ENCODE data around the gene FBXO48.
"Not testable (repeated sequence)": the region's sequence is repeated elsewhere in the genome, so short reads cannot be mapped to it uniquely, and the experiment has no call there.

The FBXO48 gene, protein sequence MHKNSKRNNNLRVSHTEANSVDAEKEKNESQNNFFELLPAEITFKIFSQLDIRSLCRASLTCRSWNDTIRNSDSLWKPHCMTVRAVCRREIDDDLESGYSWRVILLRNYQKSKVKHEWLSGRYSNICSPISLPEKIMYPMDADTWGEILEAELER

DNA sequence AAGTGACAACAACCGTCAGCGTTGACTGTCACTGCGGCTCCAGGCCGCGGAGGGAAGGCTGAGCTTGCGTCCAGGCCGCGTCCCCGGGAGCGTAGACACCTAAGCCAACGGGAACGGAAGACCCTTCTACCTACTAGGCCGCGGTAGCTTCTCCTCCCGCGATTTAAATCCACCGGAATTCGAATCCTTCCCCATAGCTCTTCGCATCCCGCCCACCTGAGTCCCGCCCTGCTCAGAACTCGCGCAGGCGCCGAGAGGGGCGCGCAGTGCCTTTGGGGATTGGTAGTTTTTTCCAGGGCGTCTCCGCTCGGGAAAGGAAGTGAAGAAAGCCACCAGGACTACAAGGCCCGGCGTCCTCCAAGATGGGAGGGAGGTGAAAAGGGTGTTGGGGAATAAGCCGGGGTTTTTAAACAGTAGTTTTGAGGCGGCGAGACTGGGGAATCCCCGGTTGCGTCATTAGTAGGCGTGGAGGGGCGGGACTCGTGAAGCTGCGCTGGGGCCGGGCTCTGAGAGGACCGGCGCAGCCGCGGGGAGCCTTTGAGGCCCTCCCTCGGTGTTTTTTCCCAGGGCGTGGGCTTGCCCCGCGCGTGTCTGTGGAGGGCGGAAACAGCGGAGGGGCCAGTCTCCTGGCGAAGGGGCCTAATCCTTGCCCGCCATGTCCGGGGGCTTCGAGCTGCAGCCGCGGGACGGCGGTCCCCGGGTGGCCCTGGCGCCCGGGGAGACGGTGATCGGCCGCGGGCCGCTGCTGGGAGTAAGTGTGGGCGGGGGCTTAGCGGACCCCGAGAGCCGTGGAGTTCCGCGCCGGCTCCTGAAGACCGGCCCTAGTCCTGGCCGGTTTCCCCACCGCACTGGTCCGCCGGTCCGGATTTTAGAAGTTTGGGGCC, at the start of gene FBXO48, which contains the start of gene APLF:
FBXO48 (minus strand) TSS at position 218 of the 884 bp plus-strand sequence. CDS start 2,149 bp downstream, outside the sequence.
APLF (plus strand) TSS at position 509 of the 884 bp plus-strand sequence; CDS start at position 656, 147 bp downstream.
- DNase-seq, result peak; percentile 98

DNA sequence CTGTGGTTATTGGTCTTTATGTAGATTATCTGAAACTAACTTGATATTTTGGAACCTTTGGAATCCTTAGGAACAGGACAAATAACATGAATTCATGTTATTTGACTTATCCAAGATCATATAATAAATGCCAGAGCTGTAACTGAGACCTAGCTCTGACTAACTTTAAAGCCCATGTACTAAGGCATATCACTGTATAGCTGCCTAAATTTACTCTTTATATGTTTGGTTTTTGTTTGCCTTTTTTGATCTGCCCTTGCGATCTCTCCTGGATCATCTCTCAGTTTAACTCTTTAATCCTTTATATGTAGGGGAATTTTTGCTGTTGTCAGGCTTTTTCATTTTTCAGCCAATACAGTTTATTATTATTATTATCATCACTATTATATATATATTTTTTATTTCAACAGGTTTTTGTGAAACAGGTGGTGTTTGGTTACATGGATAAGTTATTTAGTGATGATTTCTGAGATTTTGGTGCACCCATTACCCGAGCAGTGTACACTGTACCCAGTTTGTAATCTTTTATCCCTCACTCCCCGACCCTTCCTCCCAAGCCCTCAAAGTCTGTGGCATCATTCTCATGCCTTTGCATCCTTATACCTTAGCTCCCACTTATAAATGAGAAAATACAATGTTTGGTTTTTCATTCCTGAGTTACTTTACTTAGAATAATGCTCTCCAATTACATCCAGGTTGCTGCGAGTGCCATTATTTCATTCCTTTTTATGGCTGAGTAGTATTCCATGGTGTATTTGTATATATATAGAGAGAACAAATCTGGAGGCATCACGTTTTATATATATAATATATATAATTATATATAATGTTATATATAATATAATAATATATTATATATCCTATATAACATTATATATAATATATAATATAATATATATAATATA, 49.2 kb upstream of the FBXO48 start:
- DNase-seq, result no peak

DNA sequence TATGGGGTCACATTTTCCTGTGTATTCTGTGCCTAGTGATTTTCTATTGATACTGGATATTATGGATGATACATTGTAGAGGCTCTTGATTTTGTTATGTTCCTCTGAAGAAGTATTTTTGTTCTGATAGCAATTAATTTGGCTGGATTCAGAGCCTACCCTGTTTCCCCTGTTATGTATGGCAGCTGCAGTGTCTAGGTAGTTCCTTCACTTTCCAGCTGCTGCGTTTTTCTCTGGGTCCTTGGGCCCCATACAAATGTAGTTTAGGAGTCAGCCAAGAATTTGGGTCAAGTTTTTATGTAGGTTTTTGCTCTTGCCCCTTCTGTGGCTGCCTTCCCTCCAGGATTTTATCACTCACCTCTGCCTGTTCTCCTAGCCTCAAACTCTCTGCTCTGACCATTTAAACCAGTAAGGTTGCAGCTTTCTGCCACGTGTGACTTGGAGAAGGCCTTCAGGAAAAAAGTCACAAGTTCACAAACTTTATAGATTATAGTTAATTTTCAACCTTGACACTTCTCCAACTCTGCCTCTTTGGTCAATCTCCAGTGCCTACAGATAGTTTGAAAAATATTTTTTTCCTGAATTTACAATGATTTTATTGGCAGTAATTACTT, 47.3 kb upstream of the FBXO48 start:
- no peak for DNase-seq

DNA sequence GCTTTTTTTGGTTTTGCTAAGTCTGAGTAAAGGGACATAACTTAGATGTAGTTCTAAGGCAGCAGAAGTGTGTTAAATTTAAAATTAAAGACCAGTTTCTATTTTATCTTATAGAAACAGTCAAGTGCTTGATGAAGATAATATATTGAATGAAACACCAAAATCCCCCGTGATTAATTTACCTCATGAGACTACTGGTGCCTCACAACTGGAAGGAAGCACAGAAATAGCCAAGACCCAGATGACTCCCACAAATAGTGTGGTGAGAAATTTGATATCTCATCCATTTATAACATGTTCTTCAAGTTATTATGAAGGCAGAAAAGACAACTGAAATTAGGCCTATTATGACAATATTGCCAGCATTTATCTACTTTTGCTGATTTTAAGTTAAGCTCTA, 45.9 kb upstream of the FBXO48 start:
- DNase-seq, result no peak

DNA sequence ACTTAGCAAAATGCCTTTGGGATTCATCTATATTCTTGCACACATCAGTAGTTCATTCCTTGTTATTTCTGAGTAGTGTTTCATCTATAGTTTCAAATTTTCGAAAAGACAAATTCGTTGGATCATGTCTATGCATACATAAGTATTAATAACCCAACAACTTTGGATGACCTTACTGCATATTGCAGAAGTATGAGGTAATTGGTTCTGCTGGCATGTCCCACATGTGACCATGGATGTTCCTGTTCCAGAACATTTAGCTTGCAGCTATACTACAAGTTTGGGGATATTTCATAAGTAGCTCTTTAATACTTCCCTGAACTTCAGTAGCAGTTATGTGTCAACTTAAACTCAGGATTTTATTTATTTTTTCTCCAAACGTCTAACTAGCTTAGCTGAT, 45.2 kb upstream of the FBXO48 start:
- no peak for DNase-seq

DNA sequence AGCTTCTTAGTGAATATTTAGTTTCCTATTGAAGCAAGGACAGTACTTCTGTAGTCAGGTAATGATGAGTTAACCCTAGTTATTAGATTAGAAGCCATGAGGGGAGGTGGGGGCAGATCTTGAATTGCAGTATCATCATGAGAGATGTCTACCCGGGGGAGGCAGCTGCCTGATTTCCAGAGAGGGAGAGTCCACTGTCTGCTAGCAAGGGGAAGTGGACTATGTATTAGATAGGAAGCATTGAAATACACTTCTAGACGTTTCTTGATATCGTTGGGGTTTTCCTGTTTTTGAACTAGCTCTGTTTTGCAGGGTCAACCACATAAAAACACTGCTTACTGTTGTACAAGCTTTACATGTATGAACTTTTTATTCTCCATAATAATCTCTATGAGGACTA, 39.1 kb upstream of the FBXO48 start:
- DNase-seq, result no peak

DNA sequence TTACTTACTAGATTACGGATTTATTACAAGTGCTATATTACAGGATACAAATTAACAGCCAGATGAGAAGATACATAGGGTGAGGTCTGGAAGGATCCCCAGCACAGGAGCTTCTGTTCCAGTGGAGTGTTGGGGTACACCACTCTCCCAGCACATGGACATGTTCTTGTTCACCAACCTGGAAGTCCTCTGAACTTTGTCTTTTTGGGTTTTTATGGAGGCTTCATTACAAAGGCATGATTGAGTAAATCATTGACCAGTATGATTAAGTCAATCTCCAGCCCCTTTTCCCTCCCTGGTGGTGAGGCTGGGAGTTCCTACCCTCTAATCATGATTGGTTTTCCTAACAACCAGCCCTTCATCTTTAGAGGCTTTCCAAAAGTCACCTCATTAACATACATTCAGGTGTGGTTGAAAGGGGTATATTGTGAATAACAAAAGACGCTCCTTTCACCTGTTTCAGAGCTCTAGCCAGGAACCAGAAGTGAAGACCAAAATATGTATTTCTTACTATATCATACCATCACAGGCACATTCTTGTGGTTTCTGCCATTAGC, 38.6 kb upstream of the FBXO48 start:
- DNase-seq, result no peak

DNA sequence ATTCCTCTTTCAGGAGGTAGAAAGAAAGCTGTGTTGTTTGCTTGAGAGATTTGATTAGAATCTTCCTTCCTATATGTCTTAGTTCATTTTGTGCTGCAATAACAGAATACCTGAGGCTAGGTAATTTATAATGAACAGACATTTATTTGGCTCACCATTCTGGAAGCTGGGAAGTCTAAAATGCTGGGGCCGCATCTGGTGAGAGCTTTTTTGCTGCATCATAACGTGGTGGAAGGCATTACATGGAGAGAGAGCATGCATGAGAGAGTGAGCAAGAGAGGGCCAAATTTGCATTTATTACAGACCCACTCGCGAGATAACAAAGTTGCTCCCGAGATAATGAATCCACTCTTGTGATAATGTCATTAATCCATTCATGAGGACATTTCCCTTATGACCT, 34.7 kb upstream of the FBXO48 start:
- DNase-seq, result no peak

DNA sequence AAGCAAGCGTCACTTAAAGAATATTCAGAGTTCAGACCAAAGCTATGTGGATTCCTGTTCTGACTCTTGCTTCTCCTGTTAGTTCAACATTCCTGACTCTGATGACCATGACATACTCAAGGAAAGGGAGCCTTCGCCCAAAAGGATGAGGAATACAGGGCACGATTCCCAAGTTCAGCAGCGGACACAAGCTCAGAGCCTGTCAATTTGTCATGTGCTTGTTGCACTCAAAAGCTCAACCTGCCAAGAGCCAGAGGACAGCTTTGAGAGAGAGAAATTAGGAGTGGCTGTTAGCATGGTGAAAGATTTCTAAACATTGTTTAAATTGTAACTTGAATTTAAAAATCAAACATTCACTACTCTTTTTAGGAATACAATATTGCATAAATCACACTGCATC, 33.6 kb upstream of the FBXO48 start:
- DNase-seq, result no peak

DNA sequence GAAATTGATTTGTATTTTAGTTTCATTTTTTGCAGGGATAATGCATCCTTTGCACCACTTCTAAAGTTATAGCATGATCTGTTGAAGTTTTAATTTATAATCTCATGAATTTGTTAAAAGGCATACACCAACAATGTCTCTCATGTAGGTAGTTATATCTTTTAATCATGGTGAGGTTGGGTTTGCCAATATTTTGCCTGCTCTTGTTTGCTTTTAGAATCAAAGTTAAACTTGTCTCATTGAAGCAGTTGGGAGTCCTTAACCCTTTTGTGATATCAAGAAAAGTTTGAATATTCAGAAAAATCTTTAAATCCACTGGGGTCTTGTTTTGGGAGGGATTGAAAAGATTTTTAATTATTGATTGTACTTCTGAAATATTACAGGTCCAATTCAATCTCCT, 32.0 kb upstream of the FBXO48 start:
- no peak for DNase-seq

DNA sequence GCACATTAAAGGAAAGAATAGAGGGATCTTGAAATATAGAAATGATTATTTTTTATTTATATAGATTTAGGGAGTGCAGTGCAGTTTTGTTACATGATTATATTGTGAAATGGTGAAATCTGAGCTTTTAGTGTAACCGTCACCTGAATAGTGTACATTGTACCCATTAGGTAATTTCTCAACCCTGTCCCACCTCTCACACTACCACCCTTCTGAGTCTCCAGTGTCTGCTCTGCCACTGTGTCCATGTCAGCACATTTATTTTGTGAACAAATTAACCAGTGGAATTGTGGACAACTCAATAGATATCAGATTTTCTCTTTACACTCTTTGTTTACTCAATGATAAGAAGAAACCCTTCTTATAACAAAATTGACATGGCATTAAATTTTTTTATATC, 24.5 kb upstream of the FBXO48 start:
- no peak for DNase-seq

DNA sequence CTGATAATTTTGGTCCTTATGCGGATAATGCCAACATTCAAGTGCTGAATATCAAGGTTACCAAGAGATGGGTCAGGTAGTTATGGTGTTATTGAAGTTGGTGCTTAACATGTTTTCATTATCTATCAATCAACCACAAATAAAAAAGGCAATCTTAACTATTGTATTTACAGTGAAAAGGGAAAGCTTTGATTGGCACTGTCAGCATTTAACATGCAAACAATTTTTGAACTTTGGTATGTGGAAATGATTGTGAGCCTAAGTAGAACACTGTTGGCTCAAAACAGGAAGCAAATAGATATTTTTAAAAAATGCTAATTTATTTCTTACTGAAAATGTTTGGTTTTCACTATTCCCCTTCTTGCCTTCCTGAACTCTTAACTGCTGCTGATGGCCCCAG, 22.2 kb upstream of the FBXO48 start:
- no peak for DNase-seq

DNA sequence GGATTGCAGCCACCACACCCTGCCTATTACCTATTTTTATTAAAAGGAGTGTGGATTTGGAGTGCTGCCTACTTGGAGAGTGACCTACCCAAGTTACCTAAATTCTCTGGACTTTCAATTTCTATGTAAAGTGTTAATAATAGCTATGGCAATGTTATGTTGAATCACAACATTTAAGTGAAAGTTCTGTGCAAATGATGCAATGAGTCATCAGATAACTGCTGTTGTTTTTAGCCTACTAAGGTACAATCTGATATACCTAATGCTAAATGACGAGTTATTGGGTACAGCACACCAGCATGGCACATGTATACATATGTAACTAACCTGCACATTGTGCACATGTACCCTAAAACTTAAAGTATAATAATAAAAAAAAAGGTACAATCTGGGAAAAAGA, 21.5 kb upstream of the FBXO48 start:
- not testable (repeated sequence) for DNase-seq

DNA sequence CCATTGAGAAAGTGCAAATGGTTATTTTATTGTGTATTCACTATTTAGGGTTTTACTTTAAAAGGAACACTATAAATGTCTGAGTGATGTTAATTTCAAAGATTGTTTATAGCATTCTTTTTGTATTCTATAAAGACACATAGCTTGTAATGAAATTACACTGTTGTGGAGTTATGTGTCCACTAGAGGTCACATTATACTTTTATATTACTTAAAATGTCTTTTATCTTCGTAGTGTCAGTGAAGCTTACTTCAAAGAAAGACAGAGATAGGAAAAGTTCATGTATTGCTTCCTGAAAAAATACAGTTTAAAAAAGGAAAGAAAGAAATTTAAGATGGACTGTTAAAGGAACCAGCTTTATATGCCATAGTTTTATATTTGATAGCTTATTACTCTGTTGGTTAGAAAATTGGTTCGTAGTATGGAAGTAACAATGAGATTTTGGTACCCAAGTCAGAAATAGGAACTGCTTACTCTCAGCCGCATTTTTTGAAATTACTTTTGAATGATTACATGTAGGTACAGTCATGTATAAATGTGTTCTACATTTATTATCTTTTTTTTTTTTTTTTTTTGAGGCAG, 20.8 kb upstream of the FBXO48 start:
- no peak for DNase-seq

DNA sequence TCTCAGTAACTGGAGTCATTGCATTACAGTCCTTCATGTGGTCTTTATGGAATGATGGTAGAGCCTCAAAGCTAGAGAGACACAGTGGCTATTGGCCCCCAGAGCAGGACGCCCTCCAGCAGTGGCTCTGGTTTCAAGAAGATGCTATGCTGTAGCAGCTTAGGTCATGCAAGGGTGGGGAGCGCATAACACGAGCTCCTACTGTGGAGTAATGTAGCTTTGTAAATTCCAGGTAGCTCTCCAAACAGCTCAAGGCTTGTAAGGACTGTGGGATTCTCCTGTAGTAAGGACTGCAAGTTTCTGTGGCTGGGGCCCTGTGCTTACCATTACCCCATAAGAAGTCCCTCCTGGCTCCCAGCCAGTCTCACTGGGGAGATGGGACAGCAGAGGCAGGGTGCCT, 15.9 kb upstream of the FBXO48 start:
- DNase-seq, result no peak

DNA sequence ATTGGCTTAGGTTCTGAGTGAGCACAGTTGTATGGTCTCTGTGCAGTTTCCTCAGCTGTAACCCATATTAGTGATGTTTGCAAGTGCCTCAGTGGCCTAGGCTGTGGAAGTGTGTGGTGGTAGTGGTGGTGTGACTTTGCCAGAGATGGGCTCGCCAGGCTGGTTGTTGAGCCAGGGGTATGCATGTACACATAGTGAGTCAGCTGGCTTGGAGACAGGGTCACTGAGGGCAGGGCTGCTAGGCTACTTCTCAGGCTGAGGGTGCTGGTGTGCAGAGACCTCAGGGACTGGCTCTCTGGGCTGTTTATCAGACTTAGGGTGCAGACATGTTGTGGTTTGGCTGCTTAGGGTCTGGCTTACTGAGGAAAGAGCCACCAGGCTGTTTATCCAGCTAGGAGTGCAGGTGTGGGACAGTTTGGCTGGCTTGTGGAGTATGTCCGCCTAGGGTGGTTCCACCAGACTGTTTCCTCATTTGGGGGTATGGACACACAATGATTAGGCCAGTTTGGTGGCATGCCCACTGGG, 15.3 kb upstream of the FBXO48 start:
- DNase-seq, result no peak

DNA sequence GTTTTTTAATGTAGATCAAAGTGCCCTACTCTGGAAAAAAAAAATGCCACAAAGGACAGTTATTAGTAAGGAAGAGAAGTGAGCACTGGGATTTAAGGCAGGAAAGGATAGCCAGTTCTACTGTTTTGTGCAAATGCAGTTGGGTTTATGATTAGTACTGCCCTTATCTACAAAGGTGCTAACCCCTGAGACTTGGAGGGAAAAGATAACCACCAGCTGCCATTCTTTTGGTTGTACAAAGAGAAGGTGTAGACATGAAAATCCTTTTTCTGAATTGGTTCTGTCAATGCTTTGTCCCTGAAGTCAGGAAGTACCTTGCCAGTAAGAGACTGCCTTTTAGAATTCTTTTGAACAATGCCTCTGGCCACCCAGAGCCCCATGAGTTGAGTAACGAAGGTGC, 11.6 kb upstream of the FBXO48 start:
- no peak for DNase-seq

DNA sequence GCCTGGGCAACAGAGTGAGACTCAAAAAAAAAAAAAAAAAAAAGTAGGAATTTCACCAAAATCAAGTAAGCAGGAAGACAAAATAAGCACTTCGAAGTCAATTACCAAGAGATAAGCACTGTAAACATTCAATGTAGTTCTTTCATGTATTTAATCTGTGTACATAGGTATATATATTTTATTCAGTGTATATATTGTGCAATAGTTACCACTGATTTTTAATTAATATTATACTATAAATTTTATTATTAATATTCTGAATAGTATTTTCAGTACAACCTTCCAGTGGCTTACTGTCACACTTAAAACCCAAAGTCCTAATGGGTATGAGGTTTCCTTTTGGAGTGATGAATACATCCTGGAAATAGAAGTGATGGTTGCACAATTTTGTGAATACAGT, 9.4 kb upstream of the FBXO48 start:
- no peak for DNase-seq

DNA sequence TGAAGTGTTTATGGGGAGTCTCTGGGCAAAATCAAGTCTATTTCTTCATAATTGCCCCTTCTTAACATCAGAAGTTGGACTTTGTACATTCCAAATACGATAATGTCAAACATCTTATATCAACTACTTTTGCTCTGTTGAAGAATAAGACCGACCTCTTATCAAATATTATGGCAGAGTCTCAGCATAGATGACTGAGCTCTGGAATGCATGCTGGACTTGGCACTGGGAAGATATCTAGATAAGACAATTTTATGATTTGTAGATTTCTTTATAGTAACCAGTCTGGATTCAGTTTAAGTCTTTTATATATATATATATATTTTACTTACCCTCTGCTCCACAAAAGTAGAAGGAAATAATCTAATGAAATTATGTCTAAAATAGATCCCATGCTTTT, 8.5 kb upstream of the FBXO48 start:
- no peak for DNase-seq

DNA sequence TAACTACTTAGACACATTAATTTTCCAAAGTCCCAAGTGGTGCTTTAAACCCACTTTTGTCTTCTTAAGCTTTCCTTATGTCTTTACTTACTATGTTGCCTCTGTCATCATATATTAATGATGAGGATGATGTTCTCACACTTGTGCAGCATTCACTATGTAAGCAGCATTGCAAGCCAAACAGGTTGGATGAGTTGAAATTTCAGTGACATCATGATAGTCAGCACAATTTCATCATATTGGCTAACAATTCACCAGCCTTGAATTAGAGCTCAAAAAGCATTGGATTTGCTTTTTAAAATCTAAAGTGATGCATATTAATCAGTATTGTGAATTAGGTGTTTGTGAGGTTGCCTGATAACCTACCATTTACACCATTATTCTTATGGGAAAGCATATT, 8.0 kb upstream of the FBXO48 start:
- no peak for DNase-seq

DNA sequence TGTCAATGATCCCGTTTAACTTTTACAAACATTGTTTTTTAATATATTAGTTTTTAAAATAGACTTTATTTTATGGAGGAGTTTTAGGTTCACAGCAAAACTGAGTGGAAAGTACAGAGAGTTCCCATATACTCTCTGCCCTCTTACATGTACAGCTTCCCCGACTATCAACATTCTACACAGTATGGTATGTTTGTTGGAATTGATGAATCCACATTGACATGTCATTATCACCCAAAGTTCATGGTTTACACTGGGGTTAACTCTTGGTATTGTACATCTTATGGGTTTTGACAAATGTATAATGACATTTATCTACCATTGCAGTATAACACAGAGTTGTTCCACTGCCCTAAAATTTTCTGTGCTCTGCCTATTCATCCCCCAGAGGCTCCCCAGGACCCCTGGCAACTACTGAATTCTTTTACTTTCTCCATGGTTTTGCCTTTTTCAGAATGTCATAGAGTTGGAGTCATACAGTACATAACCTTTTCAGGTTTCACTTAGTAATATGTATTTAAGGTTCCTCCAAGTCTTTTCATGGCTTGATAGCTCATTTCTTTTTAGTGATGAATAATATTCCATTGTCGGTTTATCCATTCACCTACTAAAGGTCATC, 5.8 kb upstream of the FBXO48 start:
- no peak for DNase-seq

DNA sequence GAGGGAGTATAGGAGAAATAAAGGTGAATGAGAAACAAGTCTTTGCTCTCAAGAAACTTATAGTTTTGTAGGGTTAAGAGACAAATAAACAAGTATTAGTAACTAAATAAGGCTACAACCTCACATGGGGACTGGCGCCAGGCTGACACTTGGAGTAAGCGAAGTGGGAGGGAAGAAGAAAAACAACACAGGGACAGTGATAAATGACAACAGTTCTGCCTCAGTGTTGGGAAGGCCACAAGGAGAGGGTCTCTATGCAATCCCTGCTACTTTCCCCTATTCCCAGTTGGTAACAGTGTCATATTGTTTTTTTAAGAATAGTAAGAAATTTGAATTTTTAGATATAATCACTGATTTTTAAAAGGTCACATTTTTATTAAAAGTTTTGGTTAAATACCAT, 4.3 kb upstream of the FBXO48 start:
- DNase-seq, result no peak

All from retina (tissue), 1 donor.